B cell (primary cell): ENCODE data around the gene MMP12. TPM values are rescaled to one million over a fixed set of nuclear protein-coding genes. Genes with fewer than 3 reads are reported as not detected.

Source experiments
- ATAC-seq: fragments of 200-7000 bp; cut with Tn5 transposase; one replicate; pipeline ENCODE4 v1.10.0; 2021; ENCODE audit warnings: low read depth, mild to moderate bottlenecking, moderate number of reproducible peaks, moderate library complexity
- CTCF ChIA-PET: fragments of 350-600 bp; sonication (Branson Sonifier 250); formaldehyde crosslinking; loops from one replicate; lab custom pipeline; 2021; ENCODE audit warnings: antibody characterized with exemption, inconsistent platforms; lab: Charles Lee
- POLR2A ChIA-PET: fragments of 350-600 bp; sonication (Branson Sonifier 250); formaldehyde crosslinking; loops from one replicate; lab custom pipeline; 2021; ENCODE audit warnings: antibody characterized with exemption; lab: Charles Lee
- DNase-seq: peaks from one replicate; pipeline ENCODE4 v3.0.0; 2013
- H2AFZ ChIP-seq: 2 replicates; pipeline ENCODE4 v1.6.1; 2012; ENCODE audit warnings: mild to moderate bottlenecking, low read depth, low read length; ENCODE audit not compliant: insufficient read depth, poor library complexity, severe bottlenecking
- H3K27ac ChIP-seq, 2 donors: 1 replicate in 1 of 2; 2 replicates in 1 of 2; pipeline ENCODE4 v1.5.1; 2012 to 2013; ENCODE audit warnings: low read length in 2 of 2, mild to moderate bottlenecking in 2 of 2, moderate library complexity in 1 of 2
- H3K27me3 ChIP-seq, 4 experiments: fragments of 200-600 bp in 1 of 4; sonication (generic) in 1 of 4; replicated peaks in 1 of 4; 1 replicate in 2 of 4; 2 replicates in 2 of 4; pipeline versions ENCODE4 v1.6.1 to v1.7.0; 2013 to 2016; ENCODE audit warnings: low read length in 3 of 4, mild to moderate bottlenecking in 2 of 4, mixed read lengths in 1 of 4, moderate library complexity in 1 of 4; ENCODE audit not compliant: insufficient read depth in 4 of 4, control insufficient read depth in 3 of 4; ENCODE audit errors: control extremely low read depth in 1 of 4
- H3K36me3 ChIP-seq, 2 experiments: replicated peaks in 1 of 2; 1 replicate in 1 of 2; 2 replicates in 1 of 2; pipeline versions ENCODE4 v1.6.1 to v1.7.1; 2013; ENCODE audit warnings: low read length in 1 of 2; ENCODE audit not compliant: insufficient read depth in 2 of 2, control insufficient read depth in 1 of 2; ENCODE audit errors: control extremely low read depth in 1 of 2, extremely low read depth in 1 of 2
- H3K4me1 ChIP-seq, 2 donors: fragments of 200-600 bp in 1 of 2; sonication (generic) in 1 of 2; 1 replicate in 1 of 2; 2 replicates in 1 of 2; pipeline versions ENCODE4 v1.5.1 to v1.6.1; 2013 to 2017; ENCODE audit warnings: low read length in 2 of 2; ENCODE audit not compliant: control insufficient read depth in 2 of 2, insufficient read depth in 2 of 2
- H3K4me2 ChIP-seq: replicated peaks from 2 replicates; pipeline ENCODE3; 2012; ENCODE audit warnings: mild to moderate bottlenecking, low read depth, low read length; ENCODE audit not compliant: poor library complexity, severe bottlenecking
- H3K4me3 ChIP-seq, 5 experiments: fragments of 200-600 bp in 1 of 5; sonication (generic) in 1 of 5; 1 replicate in 3 of 5; 2 replicates in 2 of 5; pipeline versions ENCODE4 v1.5.1 to v1.7.0; 2011 to 2016; ENCODE audit warnings: low read length in 4 of 5, mild to moderate bottlenecking in 4 of 5, low read depth in 2 of 5, control low read depth in 1 of 5, moderate library complexity in 1 of 5; ENCODE audit not compliant: insufficient read depth in 1 of 5; ENCODE audit errors: control extremely low read depth in 1 of 5, extremely low read depth in 1 of 5
- H3K79me2 ChIP-seq: fragments of 200-600 bp; sonication (generic); one replicate; pipeline ENCODE4 v1.6.0; 2016; ENCODE audit warnings: low read length; ENCODE audit not compliant: control insufficient read depth, insufficient read depth
- H3K9ac ChIP-seq: fragments of 200-600 bp; sonication (generic); 2 replicates; pipeline ENCODE4 v1.6.1; 2017; ENCODE audit warnings: mild to moderate bottlenecking, low read length, moderate library complexity
- H3K9me3 ChIP-seq, 3 donors: one replicate each; pipeline versions ENCODE4 v1.6.1 to v1.7.1; 2013; ENCODE audit warnings: low read length in 2 of 3; ENCODE audit not compliant: control insufficient read depth in 2 of 3, insufficient read depth in 1 of 3; ENCODE audit errors: control extremely low read depth in 1 of 3
- H4K20me1 ChIP-seq: 2 replicates; pipeline ENCODE4 v1.6.0; 2012; ENCODE audit warnings: mild to moderate bottlenecking, low read length; ENCODE audit not compliant: insufficient read depth, control insufficient read depth, poor library complexity, severe bottlenecking
- H3K27ac Mint-ChIP-seq: one replicate; pipeline ENCODE4 v1.8.0; 2021; ENCODE audit warnings: mixed read lengths
- H3K27me3 Mint-ChIP-seq: one replicate; pipeline ENCODE4 v1.8.0; 2021; ENCODE audit warnings: mixed read lengths
- H3K4me1 Mint-ChIP-seq: one replicate; pipeline ENCODE4 v1.8.0; 2021; ENCODE audit warnings: mixed read lengths
- H3K4me3 Mint-ChIP-seq: one replicate; pipeline ENCODE4 v1.8.0; 2021; ENCODE audit warnings: mixed read lengths
- H3K9me3 Mint-ChIP-seq: one replicate; pipeline ENCODE4 v1.8.0; 2022; ENCODE audit warnings: mixed read lengths; ENCODE audit not compliant: insufficient read depth
- CTCF ChIP-seq: fragments of 200-600 bp; IDR thresholded peaks from one replicate; pipeline ENCODE4 v1.8.0; 2022; ENCODE audit warnings: antibody characterized with exemption, mild to moderate bottlenecking
- EZH2 ChIP-seq: IDR thresholded peaks from 2 replicates; pipeline ENCODE4 v1.6.1; 2012; ENCODE audit warnings: borderline replicate concordance, low read depth, mild to moderate bottlenecking, moderate library complexity, low read length; ENCODE audit not compliant: insufficient read depth, poor library complexity, severe bottlenecking
- WGBS: methylation state at CpG from one replicate; pipeline ENCODE4 v1.1.5; 2013; ENCODE audit warnings: missing lambda C conversion rate; ENCODE audit not compliant: insufficient coverage; 5-methylcytosine and 5-hydroxymethylcytosine counted together
- intact Hi-C: fragments of 100-400 bp; cut with micrococcal nuclease; formaldehyde crosslinking; loops from one replicate; pipeline ENCODE4 v1.10.0; 2022
- polyA plus RNA-seq: library from polyadenylated mRNA; depleted of rRNA; stranded (reverse); fragments of >200 nt; gene quantifications from 2 replicates; pipeline ENCODE4 v1.2.3, GENCODE V29; 2012
- total RNA-seq, 2 donors: library from RNA; stranded (reverse); fragments of 120-200 nt in 1 of 2; gene quantifications; 1 replicate in 1 of 2; 2 replicates in 1 of 2; pipeline versions ENCODE4 v1.2.3 to v1.2.4, GENCODE V29; 2013 to 2022

MMP12 gene
- total and polyA plus RNA-seq, 2 donors (not counting 1 experiment from before 2014, with no cell fraction given) = not detected

GRCh38 chr11:102882389-102883024 is 7.7 kb upstream of the MMP12 start:
- no peak overlapping the region for H3K9ac ChIP-seq
- Mint-ChIP-seq H3K27ac (no peak overlapping the region), H3K4me1 (peaks cover 2% of the 10 kb centered on the region), H3K9me3 (peaks cover 3% of the 10 kb centered on the region), H3K27me3 (peaks cover 9% of the 10 kb centered on the region), H3K4me3 (no peak overlapping the region)
- no peaks in the 10 kb centered on the region for H3K36me3 ChIP-seq
- DNase-seq = no peak
- TF ChIP-seq CTCF = no peak
- TF ChIP-seq EZH2 = no peak
- no peak overlapping the region for H3K27ac ChIP-seq
- no peaks in the 10 kb centered on the region for H3K27me3 ChIP-seq
- H3K79me2 ChIP-seq = no peaks in the 10 kb centered on the region
- no peak for ATAC-seq
- POLR2A ChIA-PET = no interaction called here
- H2AFZ ChIP-seq = no peak overlapping the region
- H3K4me3 ChIP-seq = no peak overlapping the region
- CTCF ChIA-PET = no interaction called here
- H3K9me3 ChIP-seq = no peaks in the 10 kb centered on the region
- no peak overlapping the region for H3K4me2 ChIP-seq
- H3K4me1 ChIP-seq = no peaks in the 10 kb centered on the region
- WGBS = no CpG with 5 or more reads among the region's 4 CpGs
- intact Hi-C loops = no loop called here
- no peaks in the 10 kb centered on the region for H4K20me1 ChIP-seq

GRCh38 chr11:102879801-102880200 is 5.0 kb upstream of the MMP12 start:
- ChIA-PET POLR2A (no interaction called here), CTCF (no interaction called here)
- Mint-ChIP-seq H3K9me3 (peaks cover 3% of the 10 kb centered on the region), H3K27me3 (peaks cover 9% of the 10 kb centered on the region), H3K27ac (no peak overlapping the region), H3K4me1 (peaks cover 2% of the 10 kb centered on the region), H3K4me3 (no peak overlapping the region)
- H3K27me3 ChIP-seq = no peaks in the 10 kb centered on the region
- H3K9me3 ChIP-seq = no peaks in the 10 kb centered on the region
- H2AFZ ChIP-seq = no peak overlapping the region
- H3K4me3 ChIP-seq = no peak overlapping the region
- TF ChIP-seq CTCF = no peak
- no peak for ATAC-seq
- H3K4me1 ChIP-seq = no peaks in the 10 kb centered on the region
- WGBS = 50% methylated on average over 5 of the region's 5 CpGs
- no peak for DNase-seq
- no peaks in the 10 kb centered on the region for H3K79me2 ChIP-seq
- no peak overlapping the region for H3K4me2 ChIP-seq
- intact Hi-C loops = no loop called here
- no peaks in the 10 kb centered on the region for H4K20me1 ChIP-seq
- H3K9ac ChIP-seq = no peak overlapping the region
- no peaks in the 10 kb centered on the region for H3K36me3 ChIP-seq
- H3K27ac ChIP-seq = no peak overlapping the region
